ENCODE data around the gene ADA.

- TF ChIP-seq, protein P1, sequence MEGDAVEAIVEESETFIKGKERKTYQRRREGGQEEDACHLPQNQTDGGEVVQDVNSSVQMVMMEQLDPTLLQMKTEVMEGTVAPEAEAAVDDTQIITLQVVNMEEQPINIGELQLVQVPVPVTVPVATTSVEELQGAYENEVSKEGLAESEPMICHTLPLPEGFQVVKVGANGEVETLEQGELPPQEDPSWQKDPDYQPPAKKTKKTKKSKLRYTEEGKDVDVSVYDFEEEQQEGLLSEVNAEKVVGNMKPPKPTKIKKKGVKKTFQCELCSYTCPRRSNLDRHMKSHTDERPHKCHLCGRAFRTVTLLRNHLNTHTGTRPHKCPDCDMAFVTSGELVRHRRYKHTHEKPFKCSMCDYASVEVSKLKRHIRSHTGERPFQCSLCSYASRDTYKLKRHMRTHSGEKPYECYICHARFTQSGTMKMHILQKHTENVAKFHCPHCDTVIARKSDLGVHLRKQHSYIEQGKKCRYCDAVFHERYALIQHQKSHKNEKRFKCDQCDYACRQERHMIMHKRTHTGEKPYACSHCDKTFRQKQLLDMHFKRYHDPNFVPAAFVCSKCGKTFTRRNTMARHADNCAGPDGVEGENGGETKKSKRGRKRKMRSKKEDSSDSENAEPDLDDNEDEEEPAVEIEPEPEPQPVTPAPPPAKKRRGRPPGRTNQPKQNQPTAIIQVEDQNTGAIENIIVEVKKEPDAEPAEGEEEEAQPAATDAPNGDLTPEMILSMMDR (IDR thresholded peaks at IDR 0.05), result no peak
- no peak for TF ChIP-seq POLR2A (IDR thresholded peaks at IDR 0.05)
Observed at GRCh38 chr20:44616604-44616964, 34.9 kb downstream of the ADA start.

Data from testis (tissue), 2 donors.